Measurements from ENCODE around the gene NCBP3. TPM values are rescaled to one million over a fixed set of nuclear protein-coding genes. Genes with fewer than 3 reads are reported as not detected.

The NCBP3 gene
- total and polyA plus RNA-seq, 9 of the 15 experiments (the other 6 are each of a cell fraction or from before 2014, with no cell fraction given) = 3.1 to 25.5 (median 20.5) TPM

- TF ChIP-seq HES1 (IDR thresholded peaks at IDR 0.05; ENCODE audit: low read depth) (no peak), CXXC5 (CRISPR knock-in tag; IDR thresholded peaks at IDR 0.05) (peak; percentile 78), CREB3 (tag; conservative IDR thresholded peaks at IDR 0.05; ENCODE audit: low read depth) (0 out of 2 replicates have a peak, but pooled peaks have one; percentile 36), CBFA2T3 (IDR thresholded peaks at IDR 0.05) (peak; percentile 11; the same call in 1 of the 2 replicates), DPF2 (IDR thresholded peaks at IDR 0.05) (peak; percentile 60; the same call in 1 of the 2 replicates), JUN (IDR thresholded peaks at IDR 0.05; ENCODE audit: borderline replicate concordance, low read depth, low read length) (peak; percentile 80), JUN (CRISPR knock-in tag; IDR thresholded peaks at IDR 0.05; ENCODE audit: borderline replicate concordance) (0 out of 2 replicates have a peak, but pooled peaks have one; percentile 60), NR2C2 (CRISPR knock-in tag; IDR thresholded peaks at IDR 0.05) (0 out of 2 replicates have a peak, but pooled peaks have one; percentile 39), NR2C2 (tag; IDR thresholded peaks at IDR 0.05) (no peak), TCF15 (CRISPR knock-in tag; IDR thresholded peaks at IDR 0.05) (no peak), SMAD1 (IDR thresholded peaks at IDR 0.05; ENCODE audit: low read depth, low read length, partially characterized antibody) (peak; percentile 25), POLR3G (IDR thresholded peaks at IDR 0.05; ENCODE audit: extremely low read depth, insufficient read length, insufficient replicate concordance) (no peak), CTCF (IDR thresholded peaks at IDR 0.05 in 2 of 3, conservative IDR thresholded peaks at IDR 0.05 in 1 of 3; ENCODE audit: insufficient read depth in 2 of 3, low read depth in 1 of 3, low read length in 3 of 3) (no peak), XRCC5 (IDR thresholded peaks at IDR 0.05; ENCODE audit: low read depth, low read length) (0 out of 2 replicates have a peak, but pooled peaks have one; percentile 15), EP300 (IDR thresholded peaks at IDR 0.05; ENCODE audit: low read length) (0 out of 2 replicates have a peak, but pooled peaks have one; percentile 15), HDAC1 (IDR thresholded peaks at IDR 0.05) (peak in 1 of 2 experiments; percentile 71; a peak in 1 of 4 replicates), BACH1 (tag; IDR thresholded peaks at IDR 0.05) (no peak), KDM5B (IDR thresholded peaks at IDR 0.05; ENCODE audit: insufficient replicate concordance, low read depth, low read length) (peak; percentile 69)
These were observed 42.5 kb upstream of the NCBP3 start (continued) for GRCh38 chr17:3888343-3889171.
